Mucosa of stomach (tissue), 1 donor: ENCODE results near the gene CBR3.
"Not testable (repeated sequence)": the region's sequence is repeated elsewhere in the genome, so short reads cannot be mapped to it uniquely, and the experiment has no call there.

Source experiments
- H3K27me3 ChIP-seq: one replicate; pipeline ENCODE4 v1.7.0; 2013; ENCODE audit warnings: mild to moderate bottlenecking, low read length; ENCODE audit not compliant: control insufficient read depth, insufficient read depth
- H3K36me3 ChIP-seq: one replicate; pipeline ENCODE4 v1.7.0; 2013; ENCODE audit warnings: low read length; ENCODE audit not compliant: control insufficient read depth, insufficient read depth
- H3K4me1 ChIP-seq: one replicate; pipeline ENCODE4 v1.7.0; 2013; ENCODE audit warnings: mild to moderate bottlenecking, low read length; ENCODE audit not compliant: control insufficient read depth, insufficient read depth
- H3K4me3 ChIP-seq: one replicate; pipeline ENCODE4 v1.7.0; 2013; ENCODE audit warnings: low read length
- H3K9ac ChIP-seq: one replicate; pipeline ENCODE4 v1.7.0; 2013; ENCODE audit warnings: mild to moderate bottlenecking, low read length, moderate library complexity
- H3K9me3 ChIP-seq: one replicate; pipeline ENCODE4 v1.7.0; 2013; ENCODE audit warnings: mild to moderate bottlenecking, low read length, moderate library complexity; ENCODE audit not compliant: control insufficient read depth
- donor health status: Pancreatic carcinoma.

CBR3 gene

GRCh38 chr21:36134803-36135390 is at the start of gene CBR3:
Gene CBR3 (plus strand): TSS chr21:36135079. CDS start chr21:36135193, 114 bp downstream.
- Histone ChIP-seq H3K9ac (peak within 1 kb of the TSS; percentile 66), H3K4me1 (peaks cover 18% of the 10 kb centered on the region), H3K27me3 (no peaks in the 10 kb centered on the region), H3K36me3 (no peaks in the 10 kb centered on the region), H3K9me3 (no peaks in the 10 kb centered on the region), H3K4me3 (peak within 1 kb of the TSS; percentile 67)

DNA sequence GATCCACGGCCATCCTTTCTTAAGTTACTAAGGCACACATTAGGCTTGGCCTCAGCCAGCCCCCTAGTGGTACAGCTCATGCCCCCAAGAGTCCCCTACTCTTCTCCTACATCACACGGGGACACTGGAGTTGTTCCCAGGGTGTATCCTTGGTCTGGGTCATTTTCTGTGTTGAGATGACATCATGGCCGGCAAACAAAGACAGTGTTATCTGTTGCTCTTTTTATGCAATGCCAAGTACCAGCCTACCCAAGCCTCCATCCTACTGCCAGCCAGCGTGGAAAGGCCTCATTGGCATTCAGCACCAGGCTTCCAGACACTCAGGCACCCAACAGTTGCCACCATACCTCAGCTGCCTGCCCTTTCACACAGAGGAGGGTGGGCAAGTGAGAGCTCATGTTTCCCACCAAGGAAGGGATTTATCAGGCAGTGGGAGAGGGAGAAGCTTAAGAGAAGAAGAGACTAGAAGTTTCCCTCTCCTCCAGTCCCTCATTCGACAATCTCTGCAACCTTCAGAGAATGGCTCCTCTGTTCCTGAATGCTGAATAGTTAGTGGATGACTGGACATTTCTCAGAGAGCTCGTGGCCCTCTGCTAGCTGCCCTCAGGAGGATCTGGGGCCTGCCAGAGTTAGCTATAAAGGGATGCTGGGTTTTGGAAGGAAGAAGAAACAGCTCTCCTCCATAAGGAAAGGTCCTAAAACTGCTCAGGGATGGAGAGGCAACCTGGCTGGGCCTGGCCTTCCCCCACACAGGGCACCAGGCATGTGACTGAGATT is 47.3 kb upstream of the CBR3 start:
- Histone ChIP-seq H3K9ac (no peak overlapping the region), H3K4me1 (no peaks in the 10 kb centered on the region), H3K9me3 (no peaks in the 10 kb centered on the region), H3K36me3 (no peaks in the 10 kb centered on the region), H3K27me3 (no peaks in the 10 kb centered on the region), H3K4me3 (no peak overlapping the region)

DNA sequence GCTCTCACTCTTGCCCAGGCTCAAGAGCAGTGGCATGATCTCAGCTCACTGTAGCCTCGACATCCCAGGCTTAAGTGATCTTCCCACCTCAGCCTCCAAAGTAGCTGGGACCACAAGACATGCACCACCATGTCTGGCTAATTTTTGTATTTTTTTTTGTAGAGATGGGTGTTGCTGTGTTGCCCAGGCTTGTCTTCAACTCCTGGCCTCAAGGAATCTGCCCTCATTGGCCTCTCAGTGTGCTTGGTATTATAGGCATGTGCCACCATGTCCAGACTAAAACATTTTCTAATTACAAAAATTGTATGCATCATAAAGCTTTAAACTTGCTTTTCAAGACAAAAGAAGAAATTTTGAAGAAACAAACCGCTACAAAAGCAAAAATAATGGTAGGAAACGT is 44.9 kb upstream of the CBR3 start:
- Histone ChIP-seq H3K36me3 (no peaks in the 10 kb centered on the region), H3K27me3 (no peaks in the 10 kb centered on the region), H3K4me1 (no peaks in the 10 kb centered on the region), H3K4me3 (no peak overlapping the region), H3K9me3 (no peaks in the 10 kb centered on the region), H3K9ac (no peak overlapping the region)

DNA sequence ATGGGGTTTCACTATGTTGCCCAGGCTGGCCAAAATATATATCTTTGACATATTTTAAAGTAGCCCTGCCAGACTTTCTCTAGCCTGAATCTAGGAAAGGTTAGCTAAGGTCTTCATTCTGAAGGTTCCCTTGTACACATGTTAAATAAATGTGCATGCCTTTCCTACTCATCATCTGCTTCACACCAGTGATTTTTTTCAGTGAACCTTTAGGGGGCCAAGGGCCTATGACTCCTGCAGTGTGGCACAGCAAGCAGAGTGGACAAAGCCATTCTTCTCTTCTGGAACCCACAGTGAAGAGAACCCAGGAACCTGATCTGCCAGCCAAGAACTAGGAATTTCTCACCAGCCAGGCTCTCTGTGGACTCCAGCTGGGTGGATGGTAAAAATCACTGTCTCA is 42.2 kb upstream of the CBR3 start:
- H3K4me1 ChIP-seq = no peaks in the 10 kb centered on the region

DNA sequence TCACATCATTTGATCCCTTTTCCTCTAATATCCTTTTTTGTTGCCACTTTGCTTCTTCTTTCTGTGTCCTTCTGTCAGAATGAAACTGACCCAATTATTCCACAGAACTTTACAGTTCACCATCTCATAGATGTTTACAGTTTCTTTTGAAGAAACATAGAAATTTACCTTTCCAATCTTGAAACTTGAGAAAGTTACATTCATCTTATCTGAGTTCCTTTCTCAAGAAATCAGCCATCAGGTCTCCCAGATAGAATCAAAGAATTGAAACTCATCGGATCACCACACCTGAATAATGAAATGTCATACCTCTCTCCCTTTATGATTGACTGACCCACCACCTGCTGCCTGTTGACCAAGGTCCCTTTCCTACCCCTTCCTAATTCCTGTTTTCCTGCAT is 41.4 kb upstream of the CBR3 start:
- Histone ChIP-seq H3K4me1 (no peaks in the 10 kb centered on the region), H3K4me3 (no peak overlapping the region)

More for the DNA sequence above, 42.2 kb upstream of the CBR3 start:
- Histone ChIP-seq H3K9ac (no peak overlapping the region), H3K36me3 (no peaks in the 10 kb centered on the region), H3K9me3 (no peaks in the 10 kb centered on the region), H3K4me3 (no peak overlapping the region), H3K27me3 (no peaks in the 10 kb centered on the region)

DNA sequence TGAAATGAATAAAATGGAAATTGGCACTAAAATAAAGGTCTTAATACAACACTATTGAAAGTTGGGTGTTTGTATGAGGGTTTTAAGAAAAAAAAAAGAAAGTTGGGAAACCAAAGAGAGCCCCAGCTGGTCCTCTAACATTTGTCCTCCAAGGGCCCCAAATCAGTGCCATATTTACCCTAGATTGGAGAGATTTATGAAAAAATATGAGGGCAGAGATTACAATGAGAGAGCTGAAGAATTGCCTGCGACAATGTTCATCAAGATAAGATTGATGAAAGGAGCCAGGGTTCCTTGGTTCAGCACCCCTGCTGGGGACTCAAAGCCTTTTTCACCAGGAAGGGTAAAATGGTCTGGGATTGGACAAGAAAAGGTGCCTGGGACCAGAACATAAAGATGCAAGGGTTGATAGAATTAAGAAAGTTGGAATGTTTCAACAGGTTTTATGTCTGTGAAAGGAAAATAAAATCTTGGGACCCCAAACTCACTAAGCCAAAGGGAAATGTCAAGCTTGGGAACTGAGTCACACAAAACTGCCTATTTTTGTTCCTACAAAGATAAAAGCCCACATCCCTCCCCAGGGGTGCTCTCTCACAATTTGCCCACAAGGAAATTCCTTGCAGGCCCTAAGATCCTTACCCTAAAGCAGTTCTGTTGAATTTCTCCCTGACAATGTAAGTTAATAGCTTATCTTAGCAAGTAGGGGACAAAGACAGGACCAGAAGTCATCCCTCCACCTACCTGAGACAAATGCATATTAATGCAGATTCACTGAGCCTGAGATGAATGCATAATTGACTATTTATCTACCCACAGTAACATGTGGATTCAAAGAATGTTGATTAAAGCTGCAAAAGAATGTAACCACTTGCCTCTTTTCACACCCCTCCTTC is 38.2 kb upstream of the CBR3 start:
- H3K9me3 ChIP-seq = no peaks in the 10 kb centered on the region
- H3K27me3 ChIP-seq = no peaks in the 10 kb centered on the region
- no peak overlapping the region for H3K9ac ChIP-seq
- no peaks in the 10 kb centered on the region for H3K4me1 ChIP-seq
- no peaks in the 10 kb centered on the region for H3K36me3 ChIP-seq
- no peak overlapping the region for H3K4me3 ChIP-seq

More for the DNA sequence above, 41.4 kb upstream of the CBR3 start:
- Histone ChIP-seq H3K27me3 (no peaks in the 10 kb centered on the region), H3K36me3 (no peaks in the 10 kb centered on the region), H3K9me3 (no peaks in the 10 kb centered on the region), H3K9ac (no peak overlapping the region)

- Histone ChIP-seq H3K9ac (no peak overlapping the region), H3K4me1 (no peaks in the 10 kb centered on the region), H3K4me3 (no peak overlapping the region), H3K9me3 (no peaks in the 10 kb centered on the region), H3K36me3 (no peaks in the 10 kb centered on the region), H3K27me3 (no peaks in the 10 kb centered on the region)
Measured at GRCh38 chr21:36097427-36098181, 37.3 kb upstream of the CBR3 start.

GRCh38 chr21:36098182-36098532 is 36.7 kb upstream of the CBR3 start:
- Histone ChIP-seq H3K27me3 (no peaks in the 10 kb centered on the region), H3K9me3 (no peaks in the 10 kb centered on the region), H3K36me3 (no peaks in the 10 kb centered on the region), H3K4me3 (no peak overlapping the region), H3K4me1 (no peaks in the 10 kb centered on the region), H3K9ac (no peak overlapping the region)

DNA sequence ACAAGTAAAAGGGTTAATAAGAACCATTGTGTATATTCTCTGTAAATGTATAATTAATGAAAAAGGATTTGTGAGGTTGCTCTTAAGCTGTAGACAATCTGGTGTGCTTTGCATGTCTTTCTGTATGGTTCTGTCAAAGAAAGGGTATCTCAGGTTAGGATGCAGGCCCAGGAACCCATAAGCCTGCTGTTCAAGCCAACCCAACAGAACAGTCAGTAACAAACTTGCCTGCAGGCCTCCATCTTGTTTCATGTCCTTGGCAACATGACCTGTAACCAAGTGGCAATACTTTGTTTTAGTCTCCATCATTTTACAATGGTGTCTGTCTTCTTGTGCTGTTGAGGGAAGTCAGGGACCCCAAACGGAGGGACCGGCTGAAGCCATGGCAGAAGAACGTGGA is 35.9 kb upstream of the CBR3 start:
- peaks cover 3% of the 10 kb centered on the region for H3K4me1 ChIP-seq
- no peaks in the 10 kb centered on the region for H3K27me3 ChIP-seq
- no peaks in the 10 kb centered on the region for H3K36me3 ChIP-seq
- no peak overlapping the region for H3K4me3 ChIP-seq
- no peak overlapping the region for H3K9ac ChIP-seq
- H3K9me3 ChIP-seq = no peaks in the 10 kb centered on the region

GRCh38 chr21:36099695-36100211 is 35.1 kb upstream of the CBR3 start:
- not testable (repeated sequence) for H3K9ac ChIP-seq, H3K9me3 ChIP-seq, H3K4me3 ChIP-seq, H3K36me3 ChIP-seq, H3K27me3 ChIP-seq
- H3K4me1 ChIP-seq = peaks cover 10% of the 10 kb centered on the region

GRCh38 chr21:36100971-36101641 is 33.8 kb upstream of the CBR3 start:
- H3K9ac ChIP-seq = no peak overlapping the region
- no peaks in the 10 kb centered on the region for H3K36me3 ChIP-seq
- no peaks in the 10 kb centered on the region for H3K9me3 ChIP-seq
- H3K4me3 ChIP-seq = no peak overlapping the region
- H3K27me3 ChIP-seq = no peaks in the 10 kb centered on the region
- H3K4me1 ChIP-seq = peaks cover 10% of the 10 kb centered on the region
